Measurements from ENCODE around the gene MYL7. TPM values are rescaled to one million over a fixed set of nuclear protein-coding genes. Genes with fewer than 3 reads are reported as not detected.
A peak's percentile ranks its signal among the peaks of the same experiment; 100 is the strongest.
"Not testable (repeated sequence)": the region's sequence is repeated elsewhere in the genome, so short reads cannot be mapped to it uniquely, and the experiment has no call there.

Gene MYL7
- total RNA-seq, 2 donors from 2014 or later, result not detected

DNA sequence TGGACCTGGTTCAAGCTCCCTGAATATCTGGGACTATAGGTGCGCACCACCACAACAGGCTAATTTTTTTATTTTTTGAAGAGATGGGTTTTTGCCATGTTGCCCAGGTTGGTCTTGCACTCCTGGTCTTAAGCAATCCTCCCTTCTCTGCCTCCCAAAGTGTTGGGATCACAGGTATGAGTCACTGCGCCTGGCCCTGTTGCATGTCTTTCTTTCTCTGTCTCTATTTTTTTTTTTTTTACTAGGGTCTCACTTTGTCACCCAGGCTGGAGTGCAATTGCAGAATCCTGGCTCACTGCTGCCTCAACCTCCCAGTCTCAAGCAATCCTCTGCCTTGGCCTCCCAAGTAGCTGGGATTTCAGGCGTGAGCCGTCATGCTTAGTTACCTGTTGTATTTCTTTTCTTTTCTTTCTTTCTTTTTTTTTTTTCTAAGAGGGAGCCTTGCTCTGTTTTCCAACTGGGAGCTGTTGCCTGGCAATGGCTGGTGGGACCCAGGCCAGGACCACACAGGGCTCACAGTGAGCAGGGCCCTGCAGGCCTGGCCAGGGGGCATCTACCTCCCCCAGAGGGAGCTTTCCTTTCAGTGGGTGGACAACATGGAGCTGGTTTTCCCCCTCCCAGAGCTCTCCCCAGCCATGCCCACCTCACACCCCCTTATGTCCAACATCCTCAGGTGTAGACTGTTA, 6.0 kb downstream of the MYL7 start:
- no peaks in the 10 kb centered on the region for H3K4me1 Mint-ChIP-seq
- H3K27me3 Mint-ChIP-seq, result no peaks in the 10 kb centered on the region
- ATAC-seq (replicated peaks), result no peak
- H3K27ac Mint-ChIP-seq, result no peak overlapping the region
- no peak overlapping the region for H3K4me3 Mint-ChIP-seq
- no peaks in the 10 kb centered on the region for H3K9me3 Mint-ChIP-seq
- H3K36me3 Mint-ChIP-seq (ENCODE audit: low read depth), result no peaks in the 10 kb centered on the region

DNA sequence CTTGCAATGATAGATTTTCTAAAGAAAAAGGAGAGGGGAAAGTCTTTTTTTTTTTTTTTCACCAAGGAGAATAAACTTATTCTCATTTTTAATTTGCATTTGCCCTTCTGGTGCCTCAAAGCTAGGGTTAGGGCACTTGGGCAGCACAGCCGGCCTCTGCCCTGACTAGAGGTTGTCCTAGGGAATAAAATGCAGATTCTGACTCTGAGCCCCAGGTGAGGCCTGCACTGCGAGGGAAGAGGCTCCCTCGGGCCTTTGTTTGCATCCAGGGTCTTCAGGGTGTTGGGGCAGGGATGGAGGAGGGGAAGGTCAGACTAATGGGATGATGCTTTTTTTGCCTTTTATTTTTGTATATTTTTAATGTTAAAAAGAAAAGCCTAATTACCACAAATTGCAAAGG, 7.8 kb downstream of the MYL7 start:
- Mint-ChIP-seq H3K4me3 (no peak overlapping the region), H3K27ac (no peak overlapping the region), H3K27me3 (no peaks in the 10 kb centered on the region), H3K9me3 (no peaks in the 10 kb centered on the region), H3K4me1 (no peaks in the 10 kb centered on the region), H3K36me3 (ENCODE audit: low read depth) (no peaks in the 10 kb centered on the region)
- ATAC-seq (replicated peaks), result no peak

DNA sequence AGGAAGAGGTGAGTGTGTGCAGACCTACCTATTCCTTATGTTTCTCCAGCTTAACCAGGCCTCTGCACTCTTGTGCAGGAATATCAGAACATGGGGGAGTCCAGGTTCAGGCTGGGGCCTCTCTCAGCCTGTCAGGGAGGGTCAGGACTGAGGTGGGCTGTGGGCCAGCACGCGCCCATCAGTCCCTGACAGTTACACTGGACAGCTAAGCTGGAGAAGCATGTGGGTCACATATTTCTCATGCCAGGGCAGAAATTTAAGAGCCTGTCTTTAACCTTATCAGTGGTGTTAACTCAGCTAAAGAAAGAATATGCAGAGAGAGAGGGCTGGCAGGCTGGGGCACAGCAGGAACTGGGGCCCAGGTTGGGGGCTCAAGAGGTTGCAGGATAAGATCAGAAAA, 9.1 kb downstream of the MYL7 start:
- Mint-ChIP-seq H3K4me1 (no peaks in the 10 kb centered on the region), H3K4me3 (no peak overlapping the region), H3K36me3 (ENCODE audit: low read depth) (no peaks in the 10 kb centered on the region), H3K9me3 (no peaks in the 10 kb centered on the region), H3K27me3 (no peaks in the 10 kb centered on the region), H3K27ac (peak overlapping the region; percentile 75)
- ATAC-seq (replicated peaks), result no peak

DNA sequence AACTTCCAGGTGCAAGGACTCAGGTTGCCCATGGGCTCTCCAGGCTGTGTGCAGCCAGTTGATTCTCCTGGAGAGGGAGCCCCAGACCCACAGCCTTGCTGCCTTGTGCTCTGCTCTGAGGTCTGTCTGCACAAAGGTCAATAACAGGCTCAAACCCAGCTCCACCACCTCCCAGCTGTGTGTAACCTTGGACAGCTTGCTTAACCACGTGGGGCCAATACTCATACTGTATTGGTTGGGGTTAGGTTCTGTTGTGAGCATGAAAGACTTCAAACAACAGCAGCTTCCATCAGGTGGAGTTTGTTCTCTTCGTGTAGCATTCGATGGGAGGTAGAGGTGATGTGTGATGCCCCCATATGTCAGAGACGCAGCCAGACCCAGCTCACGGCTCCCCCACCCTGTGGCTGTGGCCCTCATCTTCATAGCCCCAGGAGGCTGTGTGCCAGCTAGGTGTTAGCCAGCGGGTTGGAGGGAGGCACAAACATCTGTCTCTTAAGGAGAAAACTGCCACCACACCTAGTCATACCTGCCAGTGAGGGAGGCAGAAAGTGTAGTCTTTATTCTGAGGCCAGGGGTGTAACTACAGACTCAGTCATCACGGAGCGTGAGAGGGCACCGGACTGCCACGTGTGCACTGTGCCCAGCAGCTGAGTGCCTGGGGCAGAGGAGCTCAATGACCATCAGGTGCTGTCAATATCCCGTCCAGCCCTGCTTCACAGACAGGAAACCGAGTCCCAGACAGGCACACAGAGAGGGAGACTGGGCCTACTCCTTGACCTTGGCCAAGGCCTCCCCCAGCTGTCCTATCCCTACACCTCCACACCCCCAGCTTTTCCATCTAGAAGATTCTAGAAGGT, 9.7 kb downstream of the MYL7 start:
- ATAC-seq (replicated peaks), result peak; percentile 19
- H3K27me3 Mint-ChIP-seq, result no peaks in the 10 kb centered on the region
- H3K27ac Mint-ChIP-seq, result peak overlapping the region; percentile 75

DNA sequence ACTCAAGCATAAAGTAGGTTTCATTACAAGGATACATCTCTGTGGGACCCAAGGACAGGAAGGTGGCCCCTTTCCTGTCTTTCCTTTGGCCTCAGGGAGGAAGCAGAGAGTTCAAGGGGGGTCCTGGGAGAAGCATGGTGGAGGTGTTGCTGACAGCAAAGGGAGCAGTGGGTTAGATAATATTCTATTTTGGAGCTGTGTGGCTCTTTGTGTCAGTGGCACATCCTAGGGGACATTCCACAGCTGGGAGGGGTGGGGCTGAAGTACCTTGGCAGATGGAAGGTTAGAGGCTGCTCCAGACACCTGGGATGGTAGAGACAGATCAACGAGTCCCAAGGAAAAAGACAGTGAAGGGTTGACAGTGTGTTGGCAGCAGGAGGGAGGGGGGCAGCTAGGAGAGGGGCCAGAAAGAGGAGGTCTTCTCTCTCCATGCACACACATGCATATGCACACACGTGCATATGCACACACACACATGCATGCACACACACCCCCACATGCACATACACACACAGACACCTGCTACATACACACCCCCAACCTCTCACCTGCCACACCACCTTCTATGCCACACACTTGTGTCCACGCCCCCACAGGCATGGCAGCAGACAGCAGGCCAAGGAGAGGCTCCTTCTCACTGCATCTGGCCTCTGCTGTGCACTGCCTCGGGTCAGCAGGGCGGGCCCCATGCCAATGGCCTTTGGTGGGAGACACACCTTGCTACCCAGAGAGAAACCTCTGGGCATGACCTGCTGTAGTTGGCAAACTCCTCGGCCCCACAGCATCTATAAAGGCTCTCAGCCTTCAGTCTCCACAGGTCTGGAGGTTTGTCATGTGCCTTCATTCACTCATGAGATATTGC, 12.2 kb downstream of the MYL7 start:
- Mint-ChIP-seq H3K27ac (peak overlapping the region; percentile 54), H3K36me3 (ENCODE audit: low read depth) (no peaks in the 10 kb centered on the region), H3K4me1 (peaks cover 3% of the 10 kb centered on the region), H3K9me3 (no peaks in the 10 kb centered on the region), H3K27me3 (no peaks in the 10 kb centered on the region), H3K4me3 (no peak overlapping the region)
- ATAC-seq (replicated peaks), result no peak

More for the DNA sequence above, 9.7 kb downstream of the MYL7 start:
- H3K36me3 Mint-ChIP-seq (ENCODE audit: low read depth), result no peaks in the 10 kb centered on the region
- no peaks in the 10 kb centered on the region for H3K9me3 Mint-ChIP-seq
- no peak overlapping the region for H3K4me3 Mint-ChIP-seq
- no peaks in the 10 kb centered on the region for H3K4me1 Mint-ChIP-seq

DNA sequence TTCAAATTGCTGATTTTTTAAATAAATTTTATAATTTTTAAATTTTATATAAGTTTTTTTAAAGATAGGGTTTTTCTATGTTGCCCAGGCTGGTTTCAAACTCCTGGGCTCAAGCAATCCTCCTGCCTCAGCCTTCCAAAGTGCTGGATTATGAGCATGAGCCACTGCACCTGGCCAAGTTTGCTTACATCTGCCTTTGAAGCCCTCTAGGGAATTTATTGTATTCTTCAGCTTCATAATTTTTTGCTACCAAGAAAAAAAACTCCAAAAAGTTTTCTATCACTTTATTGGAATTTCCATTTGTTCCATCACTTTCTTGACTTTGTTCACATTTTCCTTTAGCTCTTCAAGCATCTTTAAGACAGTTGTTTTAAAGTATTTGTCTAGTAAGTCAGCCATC, 14.0 kb downstream of the MYL7 start:
- ATAC-seq (replicated peaks), result no peak
- Mint-ChIP-seq H3K4me1 (peaks cover 10% of the 10 kb centered on the region), H3K27me3 (no peaks in the 10 kb centered on the region), H3K9me3 (no peaks in the 10 kb centered on the region), H3K36me3 (ENCODE audit: low read depth) (peaks cover 7% of the 10 kb centered on the region), H3K27ac (no peak overlapping the region), H3K4me3 (no peak overlapping the region)

DNA sequence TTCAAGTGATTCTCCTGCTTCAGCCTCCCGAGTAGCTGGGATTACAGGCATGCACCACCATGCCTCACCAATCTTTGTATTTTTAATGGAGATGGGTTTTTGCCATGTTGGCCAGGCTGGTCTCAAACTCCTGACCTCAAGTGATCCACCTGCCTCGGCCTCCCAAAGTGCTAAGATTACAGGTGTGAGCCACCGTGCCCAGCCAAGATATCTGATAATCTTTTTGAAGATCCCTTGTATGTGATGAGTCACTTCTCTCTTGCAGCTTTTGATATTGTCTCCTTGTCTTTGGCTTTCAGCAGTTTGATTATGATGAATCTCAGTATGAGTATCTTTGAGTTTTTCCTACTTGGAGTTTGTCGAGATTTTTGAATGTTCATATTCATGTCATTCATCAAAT, 14.6 kb downstream of the MYL7 start:
- not testable (repeated sequence) for H3K9me3 Mint-ChIP-seq; H3K27me3 Mint-ChIP-seq; H3K27ac Mint-ChIP-seq; ATAC-seq (replicated peaks); H3K4me3 Mint-ChIP-seq
- H3K4me1 Mint-ChIP-seq, result peaks cover 10% of the 10 kb centered on the region
- H3K36me3 Mint-ChIP-seq (ENCODE audit: low read depth), result peaks cover 12% of the 10 kb centered on the region

DNA sequence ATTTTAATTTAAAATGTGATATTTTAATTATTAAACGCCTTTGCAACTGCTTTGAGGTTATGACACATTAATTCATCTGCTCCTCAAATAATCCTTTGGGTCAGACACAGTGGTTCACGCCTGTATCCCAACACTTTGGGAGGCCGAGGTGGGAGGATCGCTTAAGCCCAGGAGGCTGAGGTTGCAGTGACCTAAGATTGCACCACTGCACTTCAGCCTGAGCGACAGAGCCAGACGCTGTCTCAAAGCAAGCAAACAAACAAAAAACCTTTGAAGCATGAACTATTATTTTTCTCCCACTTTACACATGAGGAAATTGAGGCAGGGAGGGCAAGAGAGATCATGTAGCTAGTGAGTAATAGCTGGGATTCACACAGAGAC, 16.3 kb downstream of the MYL7 start:
- Mint-ChIP-seq H3K4me3 (peak overlapping the region; percentile 85), H3K9me3 (no peaks in the 10 kb centered on the region), H3K4me1 (peaks cover 16% of the 10 kb centered on the region), H3K27me3 (no peaks in the 10 kb centered on the region), H3K27ac (no peak overlapping the region), H3K36me3 (ENCODE audit: low read depth) (peaks cover 29% of the 10 kb centered on the region)
- ATAC-seq (replicated peaks), result no peak

DNA sequence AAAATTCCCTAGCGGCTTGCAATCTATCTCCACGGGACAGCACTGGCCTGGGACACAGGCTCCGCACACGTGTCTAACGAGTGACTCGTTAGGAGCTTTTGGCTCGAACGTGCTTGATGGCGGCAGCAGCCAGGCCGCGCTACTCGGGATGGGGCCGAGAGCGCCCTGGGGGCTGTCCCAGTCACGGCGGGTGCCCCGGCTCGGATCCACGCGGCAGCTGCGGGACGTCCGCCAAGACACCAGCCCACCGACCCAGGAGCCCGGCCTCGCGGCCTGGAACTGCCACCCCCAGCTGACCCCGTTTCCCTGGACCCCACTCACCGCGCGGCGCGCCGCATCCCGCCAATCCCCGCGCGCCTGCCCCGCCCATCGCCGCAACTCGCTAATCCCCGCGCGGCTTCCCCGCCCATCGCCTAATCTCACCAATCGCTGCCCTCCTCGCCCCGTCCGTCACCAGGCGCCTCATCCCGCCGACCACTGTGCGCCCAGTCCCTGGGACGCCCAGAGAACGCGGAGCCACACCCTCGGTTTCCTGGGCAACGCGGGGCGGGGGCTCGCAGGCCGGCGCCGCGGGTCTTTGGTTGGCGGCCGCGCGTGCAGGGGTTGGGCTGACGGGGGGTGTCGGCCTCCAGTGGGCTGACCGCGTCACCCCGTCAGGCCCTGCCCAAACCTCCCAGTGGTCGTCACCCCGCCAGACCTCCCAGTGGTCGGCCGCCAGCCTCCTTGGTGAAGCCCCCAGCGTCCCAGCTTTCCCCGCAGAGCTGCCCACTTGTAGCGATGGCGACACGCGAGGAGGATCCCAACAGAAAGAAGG, 17.7 kb downstream of the MYL7 start, which contains the start of gene POLD2:
Gene POLD2, minus strand, starts transcription at position 359 of the 814 bp plus-strand sequence. CDS start 1,495 bp downstream, outside the sequence.
- peaks cover 20% of the 10 kb centered on the region for H3K4me1 Mint-ChIP-seq
- peaks cover 44% of the 10 kb centered on the region for H3K36me3 Mint-ChIP-seq (ENCODE audit: low read depth)
- H3K27me3 Mint-ChIP-seq, result no peaks in the 10 kb centered on the region
- peak within 1 kb of the TSS; percentile 93 for H3K27ac Mint-ChIP-seq
- peak; percentile 100 for ATAC-seq (replicated peaks)
- peak within 1 kb of the TSS; percentile 85 for H3K4me3 Mint-ChIP-seq
- no peaks in the 10 kb centered on the region for H3K9me3 Mint-ChIP-seq

DNA sequence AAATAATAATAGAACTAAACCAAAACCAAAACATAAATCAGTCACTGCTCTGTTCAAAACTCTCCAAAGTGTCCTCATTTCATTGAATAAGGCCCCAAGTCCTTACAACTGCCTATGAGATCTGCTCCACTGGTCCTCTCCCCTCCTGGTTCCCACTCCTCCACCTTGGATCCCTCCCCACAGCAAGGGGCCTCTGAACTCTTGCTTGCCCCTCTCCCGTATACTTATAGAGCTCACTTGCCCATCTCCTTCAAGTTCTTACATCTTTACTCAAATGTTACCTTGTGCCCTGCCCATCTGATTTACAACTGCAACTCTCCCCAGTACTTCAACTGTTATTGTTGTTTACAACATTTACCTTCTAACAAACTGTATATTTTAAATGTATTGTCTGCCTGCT, 18.6 kb downstream of the MYL7 start:
- peaks cover 23% of the 10 kb centered on the region for H3K4me1 Mint-ChIP-seq

DNA sequence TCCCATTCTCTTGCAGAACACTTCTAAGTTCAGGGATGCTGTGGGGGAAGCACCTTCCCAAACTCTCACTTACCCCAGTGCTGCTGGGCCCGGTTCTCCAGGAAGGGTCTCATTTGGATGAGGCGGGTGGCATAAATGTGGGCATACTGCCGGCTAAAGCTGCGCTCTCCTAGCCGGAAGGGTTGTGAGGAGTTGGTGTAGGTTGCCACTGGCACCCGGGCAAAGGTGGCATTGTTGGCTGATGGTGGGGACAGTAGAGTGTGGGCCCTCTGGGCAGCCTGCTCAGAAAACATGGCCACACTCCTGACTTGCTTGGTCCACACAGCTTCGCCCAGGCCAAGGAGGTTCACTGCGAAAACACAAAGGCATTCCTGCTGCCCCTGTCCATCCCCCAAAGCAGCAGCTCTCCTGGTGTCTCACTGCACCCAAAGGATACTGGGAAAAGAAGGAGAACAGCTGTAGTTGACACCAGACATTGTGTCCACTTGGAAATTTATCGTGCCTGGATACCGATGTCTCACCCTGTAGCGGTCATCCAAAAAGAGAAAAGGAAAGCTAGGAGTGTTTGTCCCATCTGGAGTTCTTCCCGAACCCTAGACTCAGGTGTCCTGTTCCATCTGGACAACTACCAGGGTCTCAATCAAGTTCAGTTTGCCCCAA, 19.2 kb downstream of the MYL7 start:
- peaks cover 23% of the 10 kb centered on the region for H3K4me1 Mint-ChIP-seq
- no peaks in the 10 kb centered on the region for H3K27me3 Mint-ChIP-seq
- peaks cover 59% of the 10 kb centered on the region for H3K36me3 Mint-ChIP-seq (ENCODE audit: low read depth)
- ATAC-seq (replicated peaks), result no peak
- H3K9me3 Mint-ChIP-seq, result no peaks in the 10 kb centered on the region
- peak overlapping the region; percentile 85 for H3K4me3 Mint-ChIP-seq
- peak overlapping the region; percentile 81 for H3K27ac Mint-ChIP-seq

More for the DNA sequence above, 18.6 kb downstream of the MYL7 start:
- ATAC-seq (replicated peaks), result no peak
- Mint-ChIP-seq H3K4me3 (peak overlapping the region; percentile 85), H3K9me3 (no peaks in the 10 kb centered on the region), H3K27me3 (no peaks in the 10 kb centered on the region), H3K36me3 (ENCODE audit: low read depth) (peaks cover 52% of the 10 kb centered on the region), H3K27ac (peak overlapping the region; percentile 81)

DNA sequence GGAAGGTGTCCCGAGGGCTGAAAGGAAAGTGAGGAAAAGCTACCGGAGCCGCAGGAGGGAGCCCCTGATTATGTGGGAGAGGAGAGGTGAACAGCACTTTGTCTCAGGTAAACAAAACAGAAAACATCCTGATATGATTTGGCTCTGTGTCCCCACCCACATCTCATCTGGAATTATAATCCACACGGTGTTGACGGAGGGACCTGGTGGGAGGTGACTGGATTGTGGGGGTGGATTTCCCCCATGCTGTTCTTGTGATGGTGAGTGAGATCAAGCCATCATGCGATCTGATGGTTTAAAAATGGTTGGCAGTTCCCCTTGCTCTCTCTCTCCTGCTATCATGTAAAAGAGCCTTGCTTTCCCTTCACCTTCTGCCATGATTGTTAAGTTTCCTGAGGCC, 20.7 kb downstream of the MYL7 start:
- ATAC-seq (replicated peaks), result no peak
- peak overlapping the region; percentile 15 for H3K4me3 Mint-ChIP-seq
- peaks cover 23% of the 10 kb centered on the region for H3K4me1 Mint-ChIP-seq
- H3K36me3 Mint-ChIP-seq (ENCODE audit: low read depth), result peaks cover 67% of the 10 kb centered on the region
- no peaks in the 10 kb centered on the region for H3K9me3 Mint-ChIP-seq
- H3K27me3 Mint-ChIP-seq, result no peaks in the 10 kb centered on the region
- H3K27ac Mint-ChIP-seq, result no peak overlapping the region

DNA sequence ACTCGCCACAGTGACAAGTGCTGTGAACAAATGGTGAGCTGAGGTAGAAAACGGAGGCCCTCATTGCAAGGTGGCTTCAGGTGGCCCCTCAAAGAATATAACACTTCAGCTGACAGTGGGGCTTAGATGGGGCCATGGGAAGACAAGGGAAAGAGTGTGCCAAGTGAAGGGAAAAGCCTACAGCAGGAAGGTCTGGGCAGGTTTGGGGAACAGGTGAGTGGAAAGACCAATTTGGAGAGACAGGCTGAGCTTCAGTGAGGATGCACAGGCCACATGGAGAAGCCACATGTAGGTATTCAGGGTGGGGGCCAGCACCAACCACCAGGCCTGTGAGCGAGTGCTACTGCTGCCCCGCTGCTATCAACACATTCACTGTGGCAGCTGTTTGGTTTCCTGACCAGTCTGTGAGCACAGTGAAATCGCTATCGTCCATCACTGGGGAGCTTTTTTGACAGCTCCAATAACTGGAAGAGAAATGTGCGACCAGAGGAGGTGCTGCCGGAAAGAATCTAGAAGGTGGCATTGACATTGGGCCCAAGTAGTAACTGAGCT, 21.2 kb downstream of the MYL7 start:
- H3K9me3 Mint-ChIP-seq, result no peaks in the 10 kb centered on the region
- ATAC-seq (replicated peaks), result no peak
- H3K4me3 Mint-ChIP-seq, result peak overlapping the region; percentile 15
- no peak overlapping the region for H3K27ac Mint-ChIP-seq
- no peaks in the 10 kb centered on the region for H3K27me3 Mint-ChIP-seq
- peaks cover 72% of the 10 kb centered on the region for H3K36me3 Mint-ChIP-seq (ENCODE audit: low read depth)
- peaks cover 23% of the 10 kb centered on the region for H3K4me1 Mint-ChIP-seq
